Neural progenitor cell (in vitro differentiated cells): ENCODE measurements around the gene VOPP1.

Experiments used
- EZH2 ChIP-seq: fragments of 200-600 bp; sonication (generic); IDR thresholded peaks from 2 replicates; pipeline ENCODE4 v1.6.1; 2017; ENCODE audit warnings: antibody characterized with exemption, mild to moderate bottlenecking, moderate library complexity
- TF ChIP-seq, protein P1 (sequence below): fragments of 200-600 bp; sonication (generic); IDR thresholded peaks from 2 replicates; pipeline ENCODE4 v1.5.1; 2017; ENCODE audit warnings: antibody characterized with exemption, mild to moderate bottlenecking

DNA sequence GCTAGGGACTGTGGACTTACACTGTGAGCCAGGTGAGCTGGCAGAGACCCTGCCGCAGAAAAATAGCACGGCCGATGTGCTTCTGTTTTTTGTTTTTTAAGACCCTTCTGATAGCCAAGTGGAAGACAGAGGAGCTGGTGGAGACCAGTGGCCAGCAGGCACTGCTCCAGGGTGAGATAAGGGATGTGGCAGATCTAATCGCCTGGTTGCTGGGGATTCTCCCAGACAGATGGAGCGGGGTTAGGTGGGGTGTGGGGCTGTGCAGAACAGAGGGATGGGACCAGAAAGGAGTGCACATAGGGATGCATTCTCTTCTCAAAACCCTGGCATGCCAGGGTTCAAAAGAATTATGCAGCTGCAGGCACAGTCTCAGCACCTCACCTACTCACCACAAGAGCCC is 82.2 kb downstream of the VOPP1 start:
- TF ChIP-seq, protein P1, sequence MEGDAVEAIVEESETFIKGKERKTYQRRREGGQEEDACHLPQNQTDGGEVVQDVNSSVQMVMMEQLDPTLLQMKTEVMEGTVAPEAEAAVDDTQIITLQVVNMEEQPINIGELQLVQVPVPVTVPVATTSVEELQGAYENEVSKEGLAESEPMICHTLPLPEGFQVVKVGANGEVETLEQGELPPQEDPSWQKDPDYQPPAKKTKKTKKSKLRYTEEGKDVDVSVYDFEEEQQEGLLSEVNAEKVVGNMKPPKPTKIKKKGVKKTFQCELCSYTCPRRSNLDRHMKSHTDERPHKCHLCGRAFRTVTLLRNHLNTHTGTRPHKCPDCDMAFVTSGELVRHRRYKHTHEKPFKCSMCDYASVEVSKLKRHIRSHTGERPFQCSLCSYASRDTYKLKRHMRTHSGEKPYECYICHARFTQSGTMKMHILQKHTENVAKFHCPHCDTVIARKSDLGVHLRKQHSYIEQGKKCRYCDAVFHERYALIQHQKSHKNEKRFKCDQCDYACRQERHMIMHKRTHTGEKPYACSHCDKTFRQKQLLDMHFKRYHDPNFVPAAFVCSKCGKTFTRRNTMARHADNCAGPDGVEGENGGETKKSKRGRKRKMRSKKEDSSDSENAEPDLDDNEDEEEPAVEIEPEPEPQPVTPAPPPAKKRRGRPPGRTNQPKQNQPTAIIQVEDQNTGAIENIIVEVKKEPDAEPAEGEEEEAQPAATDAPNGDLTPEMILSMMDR, result no peak
- no peak for TF ChIP-seq EZH2
